LNCAP (cell line): Measurements from ENCODE around the gene MARS1.

Experiments
- TF ChIP-seq, protein P1 (sequence below): fragments of 450-650 bp; IDR thresholded peaks from 2 replicates; pipeline ENCODE4 v1.5.1; 2017; ENCODE audit warnings: mild to moderate bottlenecking

The MARS1 gene

DNA sequence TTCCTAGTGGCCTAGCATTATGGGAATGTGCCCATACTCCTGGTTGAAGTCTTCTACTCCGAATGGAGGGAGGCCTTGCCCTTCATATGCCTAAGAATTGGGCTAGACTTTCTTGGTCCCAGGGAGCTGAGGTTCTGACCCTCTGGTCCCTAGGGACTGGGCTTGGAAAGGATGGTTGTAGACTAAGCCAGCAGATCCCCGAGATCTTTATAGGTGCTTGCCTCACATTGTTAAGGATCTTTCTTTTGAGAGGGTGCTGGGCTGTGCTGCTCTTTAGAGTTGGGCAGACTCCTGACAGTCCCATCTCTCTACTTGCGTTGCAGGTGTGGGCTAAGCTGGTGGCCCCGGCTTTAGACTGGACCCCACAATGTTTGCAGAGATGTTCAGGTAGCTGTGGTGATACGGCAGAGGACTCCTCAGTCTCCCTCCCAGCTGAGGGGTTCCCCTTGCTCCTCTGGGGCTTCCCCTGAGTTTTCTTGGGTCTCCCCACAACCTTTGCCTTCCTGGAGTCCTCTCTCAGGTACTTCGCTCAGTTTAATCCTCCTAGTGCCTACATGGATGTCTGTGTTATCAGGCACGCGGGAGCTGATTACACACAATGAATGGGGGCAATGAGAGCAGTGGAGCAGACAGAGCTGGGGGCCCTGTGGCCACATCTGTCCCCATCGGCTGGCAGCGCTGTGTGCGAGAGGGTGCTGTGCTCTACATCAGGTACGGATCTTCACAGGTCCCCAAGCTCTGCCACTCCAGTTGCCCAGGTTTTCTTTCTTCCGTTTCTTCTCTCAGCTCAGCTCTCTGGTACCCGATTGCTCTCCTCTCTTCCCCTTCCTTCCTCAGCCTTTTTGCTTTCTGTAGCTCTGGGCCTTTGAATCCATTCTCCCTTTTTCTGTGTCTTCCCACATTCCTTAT, 36.1 kb downstream of the MARS1 start:
- TF ChIP-seq, protein P1, sequence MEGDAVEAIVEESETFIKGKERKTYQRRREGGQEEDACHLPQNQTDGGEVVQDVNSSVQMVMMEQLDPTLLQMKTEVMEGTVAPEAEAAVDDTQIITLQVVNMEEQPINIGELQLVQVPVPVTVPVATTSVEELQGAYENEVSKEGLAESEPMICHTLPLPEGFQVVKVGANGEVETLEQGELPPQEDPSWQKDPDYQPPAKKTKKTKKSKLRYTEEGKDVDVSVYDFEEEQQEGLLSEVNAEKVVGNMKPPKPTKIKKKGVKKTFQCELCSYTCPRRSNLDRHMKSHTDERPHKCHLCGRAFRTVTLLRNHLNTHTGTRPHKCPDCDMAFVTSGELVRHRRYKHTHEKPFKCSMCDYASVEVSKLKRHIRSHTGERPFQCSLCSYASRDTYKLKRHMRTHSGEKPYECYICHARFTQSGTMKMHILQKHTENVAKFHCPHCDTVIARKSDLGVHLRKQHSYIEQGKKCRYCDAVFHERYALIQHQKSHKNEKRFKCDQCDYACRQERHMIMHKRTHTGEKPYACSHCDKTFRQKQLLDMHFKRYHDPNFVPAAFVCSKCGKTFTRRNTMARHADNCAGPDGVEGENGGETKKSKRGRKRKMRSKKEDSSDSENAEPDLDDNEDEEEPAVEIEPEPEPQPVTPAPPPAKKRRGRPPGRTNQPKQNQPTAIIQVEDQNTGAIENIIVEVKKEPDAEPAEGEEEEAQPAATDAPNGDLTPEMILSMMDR: no peak

DNA sequence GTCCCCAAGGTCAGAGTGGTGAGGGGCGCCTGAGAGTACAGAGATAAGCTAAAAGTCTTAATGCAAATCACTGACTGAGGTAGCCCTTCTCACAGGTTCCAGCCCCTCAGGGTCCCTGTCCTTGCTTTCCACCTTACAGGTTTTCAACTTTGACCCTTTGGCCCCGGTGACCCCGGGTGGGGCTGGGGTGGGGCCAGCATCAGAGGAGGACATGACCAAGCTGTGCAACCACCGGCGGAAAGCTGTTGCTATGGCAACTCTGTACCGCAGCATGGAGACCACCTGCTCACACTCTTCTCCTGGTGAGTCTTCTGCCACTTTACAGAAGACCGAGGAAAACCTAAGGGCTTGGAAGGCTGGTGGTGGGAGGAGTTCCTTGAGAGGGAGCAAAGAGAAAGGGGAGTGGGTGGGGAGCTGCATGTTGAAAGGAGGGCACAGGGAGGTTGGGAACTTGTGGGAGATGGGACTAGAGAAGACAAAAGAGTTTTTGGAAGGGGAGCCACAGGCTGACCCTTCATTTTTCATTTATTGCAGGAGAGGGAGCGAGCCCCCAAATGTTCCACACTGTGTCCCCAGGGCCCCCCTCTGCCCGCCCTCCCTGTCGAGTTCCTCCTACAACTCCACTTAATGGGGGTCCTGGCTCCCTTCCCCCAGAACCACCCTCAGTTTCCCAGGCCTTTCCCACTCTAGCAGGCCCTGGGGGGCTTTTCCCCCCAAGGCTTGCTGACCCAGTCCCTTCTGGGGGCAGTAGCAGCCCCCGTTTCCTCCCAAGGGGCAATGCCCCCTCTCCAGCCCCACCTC, 37.1 kb downstream of the MARS1 start:
- TF ChIP-seq, protein P1: no peak

DNA sequence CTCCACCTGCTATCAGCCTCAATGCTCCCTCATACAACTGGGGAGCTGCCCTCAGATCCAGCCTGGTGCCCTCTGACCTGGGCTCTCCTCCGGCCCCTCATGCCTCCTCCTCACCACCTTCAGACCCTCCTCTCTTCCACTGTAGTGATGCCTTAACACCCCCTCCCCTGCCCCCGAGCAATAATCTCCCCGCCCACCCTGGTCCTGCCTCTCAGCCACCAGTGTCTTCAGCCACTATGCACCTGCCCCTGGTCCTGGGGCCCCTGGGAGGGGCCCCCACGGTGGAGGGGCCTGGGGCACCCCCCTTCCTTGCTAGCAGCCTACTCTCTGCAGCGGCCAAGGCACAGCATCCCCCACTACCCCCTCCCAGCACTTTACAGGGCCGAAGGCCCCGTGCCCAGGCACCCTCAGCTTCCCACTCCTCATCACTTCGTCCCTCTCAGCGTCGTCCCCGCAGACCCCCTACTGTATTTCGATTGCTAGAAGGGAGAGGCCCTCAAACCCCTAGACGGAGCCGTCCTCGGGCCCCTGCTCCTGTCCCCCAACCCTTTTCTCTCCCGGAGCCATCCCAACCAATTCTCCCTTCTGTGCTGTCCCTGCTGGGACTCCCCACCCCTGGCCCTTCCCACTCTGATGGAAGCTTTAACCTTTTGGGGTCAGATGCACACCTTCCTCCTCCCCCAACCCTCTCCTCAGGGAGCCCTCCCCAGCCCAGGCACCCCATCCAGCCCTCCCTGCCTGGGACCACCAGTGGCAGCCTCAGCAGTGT, 37.9 kb downstream of the MARS1 start:
- TF ChIP-seq, protein P1: no peak

DNA sequence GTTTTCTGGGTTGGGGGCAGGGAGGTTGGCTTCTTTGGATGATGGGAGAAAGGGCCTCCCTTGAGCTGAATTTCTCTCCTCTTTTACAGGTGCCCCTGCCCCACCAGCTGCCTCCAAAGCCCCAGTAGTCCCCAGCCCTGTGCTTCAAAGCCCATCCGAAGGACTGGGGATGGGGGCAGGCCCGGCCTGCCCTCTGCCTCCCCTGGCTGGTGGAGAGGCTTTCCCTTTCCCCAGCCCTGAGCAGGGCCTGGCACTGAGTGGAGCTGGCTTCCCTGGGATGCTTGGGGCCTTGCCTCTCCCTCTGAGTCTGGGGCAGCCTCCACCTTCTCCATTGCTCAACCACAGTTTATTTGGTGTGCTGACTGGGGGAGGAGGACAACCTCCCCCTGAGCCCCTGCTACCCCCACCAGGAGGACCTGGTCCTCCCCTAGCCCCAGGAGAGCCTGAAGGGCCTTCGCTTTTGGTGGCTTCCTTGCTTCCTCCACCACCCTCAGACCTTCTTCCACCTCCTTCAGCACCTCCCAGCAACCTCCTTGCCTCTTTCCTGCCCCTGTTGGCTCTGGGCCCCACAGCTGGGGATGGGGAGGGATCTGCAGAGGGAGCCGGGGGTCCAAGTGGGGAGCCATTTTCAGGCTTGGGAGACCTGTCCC, 38.7 kb downstream of the MARS1 start:
- TF ChIP-seq, protein P1: no peak

DNA sequence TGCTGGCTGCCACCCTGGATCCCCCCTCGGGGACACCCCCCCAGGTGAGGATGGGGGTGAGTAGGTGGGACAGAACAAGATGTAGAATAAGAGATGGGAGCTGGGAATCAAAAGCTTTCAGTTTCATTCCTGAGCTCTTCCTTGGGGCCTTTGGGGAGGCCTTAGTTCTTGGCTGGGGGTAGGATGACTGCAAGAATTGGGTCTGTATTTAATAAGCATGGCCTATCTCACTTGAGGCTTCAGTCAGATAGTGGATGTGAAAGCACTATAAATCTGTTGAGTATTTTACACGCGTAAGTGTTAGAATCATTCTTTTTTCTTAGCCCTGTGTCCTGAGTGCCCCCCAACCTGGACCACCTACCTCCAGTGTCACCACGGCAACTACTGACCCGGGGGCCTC, 39.3 kb downstream of the MARS1 start:
- TF ChIP-seq, protein P1: no peak

DNA sequence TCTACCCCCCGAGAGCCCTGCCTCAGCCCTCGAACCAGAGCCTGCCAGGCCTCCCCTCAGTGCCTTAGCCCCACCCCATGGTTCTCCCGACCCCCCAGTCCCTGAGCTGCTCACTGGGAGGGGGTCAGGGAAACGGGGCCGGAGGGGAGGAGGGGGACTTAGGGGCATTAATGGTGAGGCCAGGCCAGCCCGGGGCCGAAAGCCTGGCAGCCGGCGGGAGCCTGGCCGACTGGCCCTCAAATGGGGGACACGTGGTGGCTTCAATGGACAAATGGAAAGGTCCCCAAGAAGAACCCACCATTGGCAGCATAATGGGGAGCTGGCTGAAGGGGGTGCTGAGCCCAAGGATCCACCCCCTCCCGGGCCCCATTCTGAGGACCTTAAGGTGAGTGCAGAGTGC, 40.3 kb downstream of the MARS1 start:
- TF ChIP-seq, protein P1: no peak
